GM20431 (cell line): ENCODE measurements around the gene CDK8.

Experiments
- in situ Hi-C: fragments of 300-500 bp; cut with MseI, MboI; formaldehyde crosslinking; loops from one replicate; pipeline ENCODE4 v1.15.0; 2020; ENCODE audit warnings: low sequenced_read_pairs; ENCODE audit not compliant: unreplicated experiment

Gene CDK8

DNA sequence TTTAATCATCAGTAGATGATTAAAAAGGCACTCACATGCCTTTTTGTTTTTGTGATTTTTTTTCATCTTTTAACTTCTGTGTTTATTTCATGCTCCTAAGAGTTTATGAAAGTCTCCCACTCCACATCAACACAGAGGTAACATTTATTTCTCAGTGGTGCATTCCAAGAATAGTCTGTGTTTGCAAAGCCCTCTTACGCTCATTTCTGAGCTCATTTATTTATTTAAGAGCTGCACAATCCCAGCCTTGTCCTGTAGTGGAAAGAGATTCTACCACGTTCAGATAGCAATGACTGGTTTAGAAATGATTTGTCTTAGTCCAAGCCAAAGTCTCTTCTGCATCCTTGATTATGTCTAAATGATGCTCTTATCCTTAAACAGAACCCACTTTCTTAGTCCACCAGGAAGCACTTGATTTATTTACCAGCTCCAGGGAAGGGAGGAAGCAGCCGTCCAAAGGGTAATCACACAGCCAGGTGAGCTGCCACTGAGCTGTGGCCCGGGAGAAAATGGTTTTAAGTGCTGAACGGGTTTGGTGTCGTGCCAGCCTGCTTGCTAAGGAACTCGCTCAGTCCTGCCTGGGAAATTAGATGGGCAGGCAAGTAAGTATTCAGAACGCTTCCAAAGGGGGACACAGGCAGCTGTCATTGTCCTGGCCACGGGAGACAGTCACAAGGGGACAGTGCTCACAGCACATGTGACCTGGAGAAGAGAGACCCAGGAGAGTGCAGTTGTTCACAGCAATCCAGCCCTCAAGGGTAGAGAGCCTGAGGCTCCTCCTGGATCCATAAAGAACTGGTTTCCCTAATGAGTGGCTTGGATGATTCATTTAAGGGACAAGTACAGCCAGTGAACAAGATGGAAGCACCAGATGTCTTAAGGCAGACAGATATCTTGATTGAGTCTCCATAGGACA lies 171.8 kb downstream of the CDK8 start:
- in situ Hi-C loops: no loop called here

DNA sequence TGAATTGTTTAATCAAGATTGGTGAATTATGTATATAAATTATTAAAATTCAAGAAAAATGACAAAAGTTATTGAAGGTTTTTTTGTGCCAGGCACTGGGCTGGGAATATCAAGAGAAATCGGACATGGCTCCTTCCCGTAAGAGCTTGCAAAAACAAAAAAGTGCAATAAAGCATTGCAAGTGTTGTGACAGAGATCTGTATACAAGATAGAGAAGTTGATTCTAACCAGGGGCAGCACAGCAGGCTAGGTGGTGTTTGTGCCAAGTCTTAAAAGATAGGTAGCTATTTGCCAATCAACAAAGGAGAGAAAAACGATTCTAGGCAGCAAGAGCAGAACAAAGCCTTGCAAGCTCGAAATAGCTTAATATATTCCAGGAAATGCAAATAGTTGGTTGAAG lies 179.8 kb downstream of the CDK8 start:
- in situ Hi-C loops: no loop called here

DNA sequence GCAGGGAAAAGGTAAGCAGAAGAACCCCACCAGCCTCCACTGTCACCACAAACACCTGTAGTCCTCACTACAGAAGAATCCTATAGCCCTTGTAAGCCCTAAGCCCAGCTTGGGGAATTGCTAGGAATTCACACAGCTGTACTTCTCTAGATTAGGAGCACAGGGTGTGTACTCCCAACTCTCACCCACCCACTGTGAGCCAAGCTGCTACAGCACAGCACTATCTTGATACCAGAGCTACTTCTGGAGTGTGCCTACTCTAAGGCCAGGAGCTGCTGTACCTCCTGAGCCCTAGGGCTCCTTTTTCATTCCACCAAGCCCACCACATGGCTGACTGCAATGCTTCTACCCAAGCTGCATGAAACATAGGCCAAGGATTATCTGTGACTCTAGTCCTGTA lies 181.2 kb downstream of the CDK8 start:
- in situ Hi-C loops: no loop called here

DNA sequence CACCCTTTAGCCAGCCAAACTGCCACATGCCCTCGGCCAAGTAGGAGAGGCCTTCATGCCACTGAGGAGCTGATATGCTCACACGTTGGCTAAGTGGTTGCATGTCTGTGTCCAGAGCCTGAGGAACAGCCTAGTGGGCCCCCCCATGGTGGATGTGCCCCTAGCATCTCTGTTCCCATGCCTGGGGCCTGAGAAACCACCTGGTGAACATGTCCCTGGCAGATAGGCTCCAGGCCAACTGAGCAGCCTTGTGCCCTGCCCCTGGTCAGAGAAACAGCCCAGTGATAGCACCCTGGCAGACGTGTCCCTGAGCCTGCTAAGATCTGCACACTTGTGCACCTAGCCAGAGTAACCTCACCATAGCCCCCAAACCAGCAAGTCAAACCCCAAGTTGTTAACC lies 181.7 kb downstream of the CDK8 start:
- in situ Hi-C loops: no loop called here

DNA sequence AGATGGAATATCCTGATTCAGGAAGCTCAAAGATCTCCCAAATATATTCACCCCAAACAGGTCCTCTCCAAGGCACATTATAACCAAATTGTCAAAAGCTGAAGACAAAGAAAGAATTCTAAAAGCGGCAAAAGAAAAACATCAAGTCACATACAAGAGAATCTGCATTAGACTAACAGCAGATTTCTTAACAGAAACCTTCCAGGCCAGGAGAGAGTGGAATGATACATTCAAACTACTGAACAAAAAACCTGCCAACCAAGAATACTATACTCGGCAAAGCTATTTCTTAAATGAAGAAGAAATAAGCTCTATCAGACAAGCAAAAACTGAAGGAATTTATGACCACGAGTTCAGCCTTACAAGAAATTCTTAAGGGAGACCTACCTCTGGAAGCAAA lies 183.0 kb downstream of the CDK8 start:
- in situ Hi-C loops: no loop called here

DNA sequence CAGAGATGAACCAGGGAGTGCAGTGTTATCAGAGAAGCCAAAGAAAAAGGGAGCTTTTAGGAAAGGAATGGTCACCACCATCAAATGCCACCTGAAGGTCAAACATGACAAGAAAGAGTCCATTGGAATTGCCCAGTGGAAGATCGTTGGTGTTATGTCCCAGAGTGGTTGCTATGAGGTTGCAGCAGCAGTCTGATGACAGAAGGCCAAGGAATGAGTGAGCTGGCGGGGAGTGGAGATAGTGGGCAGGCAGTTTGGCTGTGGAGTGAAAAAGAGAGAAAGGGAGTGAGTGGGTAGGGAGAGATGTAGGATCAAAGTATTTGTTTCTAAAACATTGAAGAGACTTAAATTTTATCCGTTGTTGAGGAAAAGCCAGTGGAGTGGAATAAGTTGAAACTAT lies 186.2 kb downstream of the CDK8 start:
- in situ Hi-C loops: no loop called here

DNA sequence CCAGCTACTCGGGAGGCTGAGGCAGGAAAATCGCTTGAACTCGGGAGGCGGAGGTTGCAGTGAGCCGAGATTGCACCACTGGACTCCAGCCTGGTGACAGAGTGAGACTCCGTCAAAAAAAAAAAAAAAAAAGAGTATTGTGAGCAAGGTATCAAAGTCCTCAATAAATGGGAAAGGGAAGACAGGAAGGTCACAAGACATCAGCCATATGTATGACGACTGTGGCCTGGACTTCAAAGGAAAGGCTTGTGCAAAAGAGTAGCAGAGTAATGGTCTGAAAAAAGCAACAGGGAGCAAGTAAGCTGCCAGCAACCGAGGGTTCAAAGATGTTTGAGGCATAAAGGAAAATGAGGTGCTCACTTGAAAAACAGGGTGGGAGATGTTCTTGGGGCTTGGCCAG lies 187.5 kb downstream of the CDK8 start:
- in situ Hi-C loops: no loop called here

DNA sequence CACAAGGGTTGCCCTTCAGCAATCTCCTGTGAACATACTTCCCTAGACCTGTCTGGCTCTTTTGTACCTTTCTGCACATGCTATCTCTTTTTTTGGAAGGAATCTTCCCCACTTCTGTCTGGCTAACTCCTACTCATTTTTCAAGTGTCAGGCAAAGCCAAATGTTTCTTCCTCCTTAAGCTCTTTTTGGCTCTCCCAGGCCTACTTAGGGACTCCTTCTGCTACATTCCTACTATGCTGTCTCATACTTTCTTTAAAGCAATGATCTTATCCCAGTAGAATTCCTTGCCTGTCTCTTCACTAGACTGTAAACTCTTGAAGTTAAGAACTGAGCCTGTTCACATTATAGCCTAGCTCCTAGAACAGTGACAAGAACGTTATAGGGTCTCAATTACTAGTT lies 188.6 kb downstream of the CDK8 start:
- in situ Hi-C loops: no loop called here

DNA sequence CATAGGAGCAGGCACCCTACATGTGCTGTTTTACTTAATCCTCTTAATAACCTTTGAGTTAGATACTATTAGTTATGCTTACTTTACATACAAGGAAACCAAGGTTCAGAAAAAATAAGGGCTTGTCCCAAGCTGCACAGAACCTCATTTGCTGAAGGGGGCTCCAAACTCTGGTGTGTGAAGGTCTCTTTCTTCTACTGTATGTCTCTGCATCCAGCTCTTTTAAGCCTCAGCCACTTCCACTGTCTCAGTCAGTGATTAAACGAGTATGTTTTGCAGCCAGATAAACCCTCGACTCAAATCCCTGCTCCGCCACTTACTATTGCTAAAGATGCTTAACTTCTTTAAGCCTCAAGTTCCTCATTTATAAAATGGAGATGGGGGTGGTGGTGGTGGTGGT lies 191.2 kb downstream of the CDK8 start:
- in situ Hi-C loops: no loop called here

DNA sequence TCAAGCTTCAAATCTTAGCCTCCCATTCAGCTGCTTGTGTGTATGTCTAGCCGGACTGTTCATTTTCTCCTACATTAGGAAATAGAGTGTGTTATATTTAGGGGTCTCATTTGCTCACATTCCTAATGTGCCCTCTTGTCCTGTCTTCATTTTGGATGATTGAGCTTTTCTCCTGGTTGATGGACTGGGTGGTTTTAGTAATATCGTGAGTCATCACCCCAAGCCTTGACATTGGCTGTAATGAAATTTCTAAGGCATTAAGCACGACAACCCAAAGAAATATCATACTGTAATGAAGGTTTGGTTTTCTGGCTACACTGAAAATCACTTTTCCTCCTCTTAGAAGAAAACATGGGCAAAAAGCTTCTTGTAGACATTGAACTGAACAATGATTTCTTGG lies 192.8 kb downstream of the CDK8 start:
- in situ Hi-C loops: no loop called here

DNA sequence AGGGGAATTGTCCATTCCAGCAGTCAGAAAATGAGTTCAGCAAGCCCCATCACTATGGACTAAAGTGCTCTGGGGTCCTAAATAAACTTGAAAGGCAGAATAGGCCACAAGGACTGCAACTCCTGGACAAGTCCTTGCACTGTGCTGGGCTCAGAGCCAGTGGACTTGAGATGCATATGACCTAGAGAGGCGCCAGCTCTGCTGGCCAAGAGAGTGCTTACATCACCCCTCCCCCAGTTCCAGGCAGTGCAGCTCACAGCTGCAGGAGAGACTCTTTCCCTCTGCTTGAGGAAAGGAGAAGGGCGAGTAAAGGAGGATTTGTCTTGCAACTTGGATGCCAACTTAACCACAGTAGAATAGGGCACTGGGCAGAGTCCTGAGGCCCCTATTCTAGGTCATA lies 194.1 kb downstream of the CDK8 start:
- in situ Hi-C loops: no loop called here

DNA sequence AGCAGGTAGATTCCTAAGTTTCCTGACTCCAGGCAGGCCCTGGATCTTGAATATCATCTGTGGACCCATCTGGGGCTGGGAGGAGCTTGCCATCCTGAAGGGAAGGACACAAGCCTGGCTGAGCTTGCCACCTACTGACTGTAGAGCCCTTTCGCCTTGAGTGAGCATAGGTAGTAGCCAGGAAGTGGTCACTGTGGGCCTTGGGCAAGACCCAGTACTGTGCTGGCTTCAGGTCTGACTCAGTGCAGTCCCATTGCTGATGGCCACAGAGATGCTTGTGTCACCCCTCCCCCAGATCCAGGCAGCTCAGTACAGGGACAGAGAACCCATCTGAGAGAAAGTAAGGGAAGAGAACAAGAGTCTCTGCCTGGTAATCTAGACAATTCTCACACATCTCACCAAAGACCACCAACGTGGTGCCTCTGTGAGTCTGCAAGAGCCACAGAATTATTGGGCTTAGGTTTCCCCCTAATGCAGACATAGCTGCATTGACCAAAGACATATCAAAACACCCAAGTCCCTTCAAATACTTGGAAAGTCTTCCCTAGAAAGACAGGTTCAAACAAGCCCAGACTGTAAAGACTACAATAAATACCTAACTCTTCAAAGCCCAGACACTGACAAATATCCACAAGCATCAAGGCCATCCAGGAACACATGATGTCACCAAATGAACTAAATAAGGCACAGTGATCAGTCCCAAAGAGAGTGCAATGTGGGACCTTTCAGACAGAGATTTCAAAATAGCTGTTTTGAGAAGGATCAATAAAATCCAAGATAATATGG lies 195.3 kb downstream of the CDK8 start:
- in situ Hi-C loops: no loop called here
